IMR-90 (cell line): Measurements from ENCODE around the gene RANBP3. TPM values are rescaled to one million over a fixed set of nuclear protein-coding genes. Genes with fewer than 3 reads are reported as not detected.

Experiments used
- ATAC-seq: fragments of 200-7000 bp; cut with Tn5 transposase; 2 replicates; pipeline ENCODE4 v1.9.1; 2020; ENCODE audit warnings: low read depth, mild to moderate bottlenecking, moderate library complexity
- BruUV-seq: library from RNA; stranded (reverse); fragments of 400-500 nt; replicated peaks from 2 replicates; lab custom pipeline; 2021; lab: Mats Ljungman, UMichigan
- CTCF ChIA-PET: fragments of 300-600 bp; formaldehyde crosslinking; extraction: SDS; loops from one replicate; lab custom pipeline; 2021; ENCODE audit warnings: antibody characterized with exemption; lab: Yijun Ruan, JAX
- POLR2A ChIA-PET: fragments of 300-600 bp; sonication (Branson Sonifier 250); formaldehyde crosslinking; loops from one replicate; lab custom pipeline; 2022; ENCODE audit warnings: antibody characterized with exemption; ENCODE audit not compliant: unreplicated experiment; lab: Charles Lee
- DNase-seq: peaks from one replicate; pipeline ENCODE4 v3.0.0; 2013
- H2AFZ ChIP-seq: replicated peaks from 2 replicates; pipeline ENCODE3; 2013; ENCODE audit warnings: low read length, mild to moderate bottlenecking; ENCODE audit not compliant: poor library complexity
- H2AK5ac ChIP-seq: 2 replicates; pipeline ENCODE4 v1.6.1; 2013; ENCODE audit warnings: low read depth, low read length, inconsistent platforms
- H2AK9ac ChIP-seq: replicated peaks from 2 replicates; pipeline ENCODE3; 2013; ENCODE audit warnings: mild to moderate bottlenecking, low read depth, low read length, moderate library complexity; ENCODE audit not compliant: poor library complexity
- H2BK120ac ChIP-seq: 2 replicates; pipeline ENCODE4 v1.6.1; 2013; ENCODE audit warnings: low read depth, low read length, inconsistent platforms
- H2BK15ac ChIP-seq: 3 replicates; pipeline ENCODE4 v1.6.1; 2013; ENCODE audit warnings: low read depth, low read length, inconsistent platforms
- H2BK20ac ChIP-seq: 2 replicates; pipeline ENCODE4 v1.6.1; 2013; ENCODE audit warnings: low read depth, mild to moderate bottlenecking, inconsistent platforms, low read length, moderate library complexity
- H2BK5ac ChIP-seq: 2 replicates; pipeline ENCODE4 v1.6.1; 2013; ENCODE audit warnings: mild to moderate bottlenecking, low read depth, low read length, inconsistent platforms; ENCODE audit not compliant: poor library complexity, severe bottlenecking
- H3K14ac ChIP-seq: replicated peaks from 2 replicates; pipeline ENCODE4 v1.6.1; 2013; ENCODE audit warnings: low read depth, low read length, inconsistent platforms
- H3K18ac ChIP-seq: 2 replicates; pipeline ENCODE4 v1.6.1; 2013; ENCODE audit warnings: low read depth, low read length, control low read depth
- H3K23ac ChIP-seq: 2 replicates; pipeline ENCODE4 v1.6.1; 2013; ENCODE audit warnings: low read depth, low read length, inconsistent platforms
- H3K27ac ChIP-seq: 2 replicates; pipeline ENCODE4 v1.5.1; 2013; ENCODE audit warnings: mild to moderate bottlenecking, control low read depth, low read length; ENCODE audit not compliant: insufficient read depth
- H3K27me3 ChIP-seq: 2 replicates; pipeline ENCODE4 v1.6.1; 2013; ENCODE audit warnings: low read length; ENCODE audit not compliant: control insufficient read depth, insufficient read depth
- H3K36me3 ChIP-seq: 2 replicates; pipeline ENCODE4 v1.6.1; 2013; ENCODE audit warnings: low read length, mixed read lengths; ENCODE audit not compliant: control insufficient read depth, insufficient read depth
- H3K4ac ChIP-seq: 2 replicates; pipeline ENCODE4 v1.6.1; 2013; ENCODE audit warnings: low read depth, low read length, inconsistent platforms
- H3K4me1 ChIP-seq: 2 replicates; pipeline ENCODE4 v1.6.1; 2013; ENCODE audit warnings: low read length, mixed read lengths; ENCODE audit not compliant: control insufficient read depth, insufficient read depth
- H3K4me2 ChIP-seq: 2 replicates; pipeline ENCODE4 v1.6.1; 2013; ENCODE audit warnings: low read depth, mild to moderate bottlenecking, control low read depth, low read length, moderate library complexity
- H3K4me3 ChIP-seq: 2 replicates; pipeline ENCODE4 v1.5.1; 2013; ENCODE audit warnings: low read depth, mild to moderate bottlenecking, control low read depth, low read length, moderate library complexity; ENCODE audit not compliant: insufficient read depth
- H3K56ac ChIP-seq: 2 replicates; pipeline ENCODE4 v1.6.1; 2013; ENCODE audit warnings: low read length, inconsistent platforms; ENCODE audit not compliant: insufficient read depth; ENCODE audit errors: extremely low read depth
- H3K79me1 ChIP-seq, 2 experiments: 2 replicates each; pipeline ENCODE4 v1.6.1; 2013; ENCODE audit warnings: low read length in 2 of 2, inconsistent platforms in 1 of 2, low read depth in 1 of 2
- H3K9ac ChIP-seq: 2 replicates; pipeline ENCODE4 v1.6.1; 2013; ENCODE audit warnings: low read depth, low read length, control low read depth
- H3K9me1 ChIP-seq: 2 replicates; pipeline ENCODE4 v1.6.1; 2013; ENCODE audit warnings: low read length, inconsistent platforms; ENCODE audit not compliant: insufficient read depth
- H3K9me3 ChIP-seq: 2 replicates; pipeline ENCODE4 v1.6.1; 2013; ENCODE audit warnings: low read length; ENCODE audit not compliant: control insufficient read depth, insufficient read depth
- H4K20me1 ChIP-seq: 2 replicates; pipeline ENCODE4 v1.6.1; 2013; ENCODE audit warnings: low read length, inconsistent platforms; ENCODE audit not compliant: insufficient read depth
- H4K5ac ChIP-seq: 2 replicates; pipeline ENCODE4 v1.6.1; 2013; ENCODE audit warnings: mild to moderate bottlenecking, low read depth, low read length, control low read depth
- H4K8ac ChIP-seq, 2 experiments: 2 replicates each; pipeline ENCODE4 v1.6.1; 2013; ENCODE audit warnings: low read depth in 2 of 2, low read length in 2 of 2, control low read depth in 1 of 2, inconsistent platforms in 1 of 2
- H4K91ac ChIP-seq: 2 replicates; pipeline ENCODE4 v1.6.1; 2013; ENCODE audit warnings: low read depth, low read length, inconsistent platforms; ENCODE audit not compliant: insufficient read depth
- BHLHE40 ChIP-seq: fragments of 150-350 bp; IDR thresholded peaks from 2 replicates; pipeline ENCODE4 v1.6.1; 2016; ENCODE audit warnings: mild to moderate bottlenecking, low read depth, low read length
- CEBPB ChIP-seq: IDR thresholded peaks from 2 replicates; pipeline ENCODE4 v1.6.1; 2012; ENCODE audit warnings: low read depth, low read length, improper control_type of control experiment
- CHD1 ChIP-seq: IDR thresholded peaks from 2 replicates; pipeline ENCODE4 v1.6.1; 2012; ENCODE audit warnings: low read depth, low read length, improper control_type of control experiment
- FOS ChIP-seq: fragments of 150-350 bp; IDR thresholded peaks from 2 replicates; pipeline ENCODE4 v1.6.1; 2016; ENCODE audit warnings: low read depth, low read length
- MXI1 ChIP-seq: IDR thresholded peaks from 2 replicates; pipeline ENCODE4 v1.6.1; 2012; ENCODE audit warnings: low read depth, mild to moderate bottlenecking, low read length, moderate library complexity, borderline replicate concordance
- NFE2L2 ChIP-seq: fragments of 150-350 bp; IDR thresholded peaks from 2 replicates; pipeline ENCODE4 v1.6.1; 2016; ENCODE audit warnings: low read depth, mild to moderate bottlenecking, low read length
- POLR2A ChIP-seq: IDR thresholded peaks from 2 replicates; pipeline ENCODE4 v1.6.1; 2012; ENCODE audit warnings: mild to moderate bottlenecking, low read depth, low read length
- RCOR1 ChIP-seq: IDR thresholded peaks from 2 replicates; pipeline ENCODE4 v1.6.1; 2012; ENCODE audit warnings: mild to moderate bottlenecking, low read length, improper control_type of control experiment; ENCODE audit not compliant: insufficient replicate concordance
- RFX5 ChIP-seq: IDR thresholded peaks from 2 replicates; pipeline ENCODE4 v1.8.0; 2012; ENCODE audit warnings: low read depth, mild to moderate bottlenecking, low read length, moderate library complexity
- SMC3 ChIP-seq: fragments of 150-350 bp; IDR thresholded peaks from 2 replicates; pipeline ENCODE4 v1.6.1; 2016; ENCODE audit warnings: low read depth, mild to moderate bottlenecking, antibody characterized with exemption, low read length, moderate library complexity
- USF2 ChIP-seq: fragments of 150-350 bp; IDR thresholded peaks from 2 replicates; pipeline ENCODE4 v1.6.1; 2017; ENCODE audit warnings: mild to moderate bottlenecking, antibody characterized with exemption, low read length, low read depth
- WGBS, 2 experiments: methylation state at CpG; one replicate each; pipeline versions ENCODE4 v1.1.5 to v1.1.7; 2013; ENCODE audit warnings: missing lambda C conversion rate in 2 of 2; ENCODE audit not compliant: insufficient read length in 1 of 2; ENCODE audit errors: extremely low coverage in 2 of 2; 5-methylcytosine and 5-hydroxymethylcytosine counted together
- dilution Hi-C: fragments of 300-500 bp; cut with HindIII; formaldehyde crosslinking; loops from one replicate; pipeline ENCODE4 v1.14.3; 2018; ENCODE audit warnings: low sequenced_read_pairs; ENCODE audit not compliant: unreplicated experiment
- in situ Hi-C: fragments of 300-500 bp; cut with MboI; formaldehyde crosslinking; loops from 3 replicates; pipeline ENCODE4 v1.14.3; 2019; ENCODE audit warnings: low sequenced_read_pairs, inconsistent platforms, mixed read lengths
- intact Hi-C: fragments of 100-400 bp; cut with micrococcal nuclease; formaldehyde crosslinking; loops from 2 replicates; pipeline ENCODE4 v1.10.0; 2022
- polyA plus RNA-seq, 3 experiments: library from polyadenylated mRNA; depleted of rRNA; stranded (reverse); fragments of >200 nt; gene quantifications; 2 replicates each; pipeline ENCODE4 v1.2.3, GENCODE V29; 2012; ENCODE audit warnings: low replicate concordance in 1 of 3
- total RNA-seq: library from RNA; depleted of rRNA; stranded (reverse); fragments of >200 nt; gene quantifications from 2 replicates; pipeline ENCODE4 v1.2.3, GENCODE V29; 2012
- TF ChIP-seq, protein P1 (sequence below): fragments of 150-350 bp; IDR thresholded peaks from 2 replicates; pipeline ENCODE4 v1.6.1; 2016; ENCODE audit warnings: low read depth, mild to moderate bottlenecking, low read length, moderate library complexity, borderline replicate concordance

RANBP3 gene
- total and polyA plus RNA-seq, 2 of the 4 experiments (the other 2 are of a cell fraction), result 42.5 to 111 TPM

DNA sequence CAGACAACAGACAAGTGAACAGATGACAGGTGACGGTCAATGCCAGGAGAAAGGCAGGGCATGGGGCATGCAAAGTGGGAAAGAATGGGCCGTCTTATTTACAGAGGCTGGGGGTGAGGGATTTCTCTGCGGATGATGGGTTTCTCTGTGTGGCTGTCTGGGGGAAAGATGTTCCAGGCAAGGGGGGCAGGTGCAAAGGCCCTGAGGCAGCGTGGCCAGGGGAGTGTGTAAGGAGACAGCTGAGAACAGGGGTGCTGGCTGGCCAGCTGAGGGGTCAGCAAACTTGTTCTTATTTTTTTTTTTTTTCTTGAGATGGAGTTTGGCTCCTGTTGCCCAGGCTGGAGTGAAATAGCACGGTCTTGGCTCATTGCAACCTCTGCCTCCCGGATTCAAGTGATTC lies 21.8 kb upstream of the RANBP3 start:
- in situ Hi-C loops, result no loop called here
- no peak overlapping the region for H4K5ac ChIP-seq
- no peaks in the 10 kb centered on the region for H3K9me1 ChIP-seq
- no peaks in the 10 kb centered on the region for H3K79me1 ChIP-seq
- intact Hi-C loops, result no loop called here
- no peak overlapping the region for H2AK9ac ChIP-seq
- POLR2A ChIA-PET, result no interaction called here
- no peak overlapping the region for H3K23ac ChIP-seq
- no peak overlapping the region for H4K91ac ChIP-seq
- H3K56ac ChIP-seq, result no peak overlapping the region
- H3K14ac ChIP-seq, result no peak overlapping the region
- H3K9ac ChIP-seq, result no peak overlapping the region
- H2AFZ ChIP-seq, result no peak overlapping the region
- no peaks in the 10 kb centered on the region for H3K4me1 ChIP-seq
- peaks cover 5% of the 10 kb centered on the region; the same call in 1 of the 2 replicates for H3K36me3 ChIP-seq
- H3K18ac ChIP-seq, result no peak overlapping the region
- H2BK120ac ChIP-seq, result no peak overlapping the region
- ATAC-seq (no peak), DNase-seq (no peak)
- H3K27ac ChIP-seq, result no peak overlapping the region
- no peak overlapping the region for H4K8ac ChIP-seq
- no TSS peak for BruUV-seq
- H2BK20ac ChIP-seq, result no peak overlapping the region
- no peak overlapping the region for H3K4me3 ChIP-seq
- H3K4me2 ChIP-seq, result no peak overlapping the region
- no peak overlapping the region for H2AK5ac ChIP-seq
- WGBS, 2 experiments, result 100% methylated on average over 3 of the region's 6 CpGs; no CpG with 5 or more reads in 1 of the 2 experiments
- no peaks in the 10 kb centered on the region for H4K20me1 ChIP-seq
- dilution Hi-C loops, result no loop called here
- CTCF ChIA-PET, result no interaction called here
- TF ChIP-seq CEBPB (no peak), POLR2A (no peak), CHD1 (no peak), USF2 (no peak), NFE2L2 (no peak), FOS (no peak), MXI1 (no peak), RFX5 (no peak), RCOR1 (no peak), BHLHE40 (no peak), SMC3 (no peak)
- TF ChIP-seq, protein P1, sequence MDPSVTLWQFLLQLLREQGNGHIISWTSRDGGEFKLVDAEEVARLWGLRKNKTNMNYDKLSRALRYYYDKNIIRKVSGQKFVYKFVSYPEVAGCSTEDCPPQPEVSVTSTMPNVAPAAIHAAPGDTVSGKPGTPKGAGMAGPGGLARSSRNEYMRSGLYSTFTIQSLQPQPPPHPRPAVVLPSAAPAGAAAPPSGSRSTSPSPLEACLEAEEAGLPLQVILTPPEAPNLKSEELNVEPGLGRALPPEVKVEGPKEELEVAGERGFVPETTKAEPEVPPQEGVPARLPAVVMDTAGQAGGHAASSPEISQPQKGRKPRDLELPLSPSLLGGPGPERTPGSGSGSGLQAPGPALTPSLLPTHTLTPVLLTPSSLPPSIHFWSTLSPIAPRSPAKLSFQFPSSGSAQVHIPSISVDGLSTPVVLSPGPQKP, result no peak
- no peak overlapping the region for H2BK15ac ChIP-seq
- no peaks in the 10 kb centered on the region for H3K9me3 ChIP-seq
- H3K4ac ChIP-seq, result no peak overlapping the region
- H2BK5ac ChIP-seq, result no peak overlapping the region
- H3K27me3 ChIP-seq, result no peaks in the 10 kb centered on the region
